Tibial nerve (tissue), 4 donors: ENCODE data around the gene RRAGD.

Experiments used
- CTCF ChIP-seq, 5 experiments: fragments of 200-600 bp in 3 of 5; fragments of 450-650 bp in 2 of 5; sonication (generic) in 3 of 5; IDR thresholded peaks; one replicate each; pipeline ENCODE4 v1.5.1; 2016 to 2019; ENCODE audit warnings: antibody characterized with exemption in 5 of 5, mild to moderate bottlenecking in 3 of 5, moderate library complexity in 2 of 5
- EP300 ChIP-seq, 2 donors: sonication (generic); formaldehyde crosslinking; IDR thresholded peaks; one replicate each; pipeline ENCODE4 v1.6.1; 2017; ENCODE audit warnings: antibody characterized with exemption in 2 of 2, mild to moderate bottlenecking in 1 of 2
- POLR2A ChIP-seq, 2 donors: fragments of 450-650 bp; IDR thresholded peaks; one replicate each; pipeline ENCODE4 v1.6.1; 2017; ENCODE audit warnings: antibody characterized with exemption in 2 of 2, mild to moderate bottlenecking in 2 of 2, moderate library complexity in 2 of 2

- no peak for TF ChIP-seq EP300 (IDR thresholded peaks at IDR 0.05)
- no peak for TF ChIP-seq POLR2A (IDR thresholded peaks at IDR 0.05)
- no peak for TF ChIP-seq CTCF (IDR thresholded peaks at IDR 0.05)
These were observed 47.5 kb downstream of the RRAGD start for GRCh38 chr6:89364586-89364985.
